Left renal pelvis (tissue), 4 donors: Measurements from ENCODE around the gene ZNF714. TPM values are rescaled to one million over a fixed set of nuclear protein-coding genes. Genes with fewer than 3 reads are reported as not detected.
"Not testable (repeated sequence)": the region's sequence is repeated elsewhere in the genome, so short reads cannot be mapped to it uniquely, and the experiment has no call there.

Experiments
- DNase-seq, 4 donors: peaks; one replicate each; pipeline ENCODE4 v3.0.0-alpha.2; 2013; ENCODE audit warnings: low read depth in 4 of 4, low spot score in 3 of 4
- polyA plus RNA-seq, 4 donors: library from polyadenylated mRNA; unstranded; fragments of 120-200 nt; gene quantifications; one replicate each; pipeline ENCODE4 v1.2.1, GENCODE V29; 2013; ENCODE audit not compliant: insufficient read length in 4 of 4

The ZNF714 gene
- polyA plus RNA-seq, 4 donors = 13.6 to 20.4 (median 17.8) TPM

DNA sequence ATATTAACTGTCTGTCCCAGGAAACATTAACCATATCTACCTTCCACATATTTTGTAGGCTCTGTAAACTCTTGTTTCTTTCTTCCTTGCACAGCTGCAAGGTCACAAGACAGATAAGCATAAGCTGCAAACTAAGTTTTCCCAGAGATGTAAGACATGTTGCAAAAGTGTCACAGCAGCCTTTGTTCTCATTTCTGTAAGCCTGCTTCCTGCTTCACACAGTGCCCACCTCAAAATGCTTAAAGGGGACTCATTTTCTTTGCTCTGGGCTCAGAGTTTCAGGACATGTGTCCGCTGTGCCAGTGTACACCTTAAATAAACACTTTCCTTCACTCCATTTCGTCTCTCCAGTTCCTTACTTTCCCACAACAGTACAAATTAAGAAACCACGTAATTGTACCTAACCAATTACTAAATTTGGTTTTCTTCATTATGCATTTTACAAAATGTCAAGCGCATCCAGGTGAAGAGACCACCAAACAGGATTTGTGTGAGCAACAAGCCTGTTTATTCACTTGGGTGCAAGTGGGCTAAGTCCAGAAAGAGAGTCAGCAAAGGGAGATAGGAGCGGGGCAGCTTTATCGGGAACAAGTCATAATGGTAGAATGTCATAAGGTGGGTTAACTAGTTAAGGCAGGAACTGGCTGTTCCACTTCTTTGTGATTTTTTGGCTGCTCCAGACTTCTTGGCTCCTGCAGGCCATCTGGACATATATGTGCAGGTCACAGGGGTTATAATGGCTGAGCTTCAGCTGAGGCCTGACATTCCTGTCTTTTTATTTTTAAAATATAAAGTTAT, 47.1 kb downstream of the ZNF714 start:
- no peak for DNase-seq

DNA sequence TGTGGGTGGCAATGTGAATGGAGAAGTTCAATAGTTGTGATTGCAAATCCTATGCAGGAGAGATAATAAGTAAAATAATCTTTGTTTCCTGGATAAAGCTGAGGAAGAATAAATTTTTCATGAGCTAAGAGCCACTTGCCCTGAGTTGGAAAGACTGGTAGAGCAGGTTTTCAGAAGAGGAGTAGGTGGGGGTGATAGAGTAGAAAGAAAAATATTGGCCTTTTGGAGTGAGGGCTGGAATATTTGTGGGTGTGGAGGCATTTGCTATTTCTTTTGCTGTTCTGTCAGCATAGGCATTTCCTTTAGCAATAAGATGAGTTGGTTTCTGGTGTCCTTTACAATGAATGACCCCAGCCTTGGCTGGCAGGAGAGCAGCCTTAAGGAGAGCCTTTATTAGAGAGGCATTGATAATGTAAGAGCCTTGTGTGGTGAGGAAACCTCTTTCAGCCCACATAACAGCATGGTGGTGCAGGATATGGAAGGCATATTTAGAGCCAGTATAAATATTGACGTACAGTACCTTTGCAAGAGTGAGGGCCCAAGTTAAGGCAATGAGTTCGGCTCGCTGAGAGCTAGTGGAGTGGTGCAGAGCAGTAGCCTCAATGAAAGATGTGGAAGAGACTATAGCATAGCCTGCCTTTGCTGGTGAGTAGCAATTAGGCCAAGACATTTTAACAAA, 48.2 kb downstream of the ZNF714 start:
- peak in 2 of 4 donors; percentile 15 to 26 for DNase-seq

DNA sequence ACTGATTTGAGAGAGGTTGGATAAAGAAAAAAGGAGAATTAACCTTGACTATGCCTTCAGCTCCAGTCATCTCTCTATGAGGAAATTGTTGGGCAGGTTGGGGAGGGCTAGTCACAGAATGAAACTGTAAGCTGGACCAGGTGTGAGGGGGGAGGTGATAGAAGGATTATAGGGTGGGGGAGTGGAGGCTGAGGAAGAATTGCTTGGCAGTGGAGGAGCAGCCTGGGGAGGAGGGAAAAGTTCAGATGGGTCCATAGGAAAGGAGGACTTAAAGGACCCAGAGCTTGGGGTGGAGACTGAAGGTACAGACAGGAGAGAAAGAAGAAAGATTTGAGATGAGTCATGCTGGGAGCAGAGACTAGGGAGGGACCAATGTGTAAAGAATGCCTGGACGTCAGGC, 51.6 kb downstream of the ZNF714 start:
- DNase-seq = no peak

DNA sequence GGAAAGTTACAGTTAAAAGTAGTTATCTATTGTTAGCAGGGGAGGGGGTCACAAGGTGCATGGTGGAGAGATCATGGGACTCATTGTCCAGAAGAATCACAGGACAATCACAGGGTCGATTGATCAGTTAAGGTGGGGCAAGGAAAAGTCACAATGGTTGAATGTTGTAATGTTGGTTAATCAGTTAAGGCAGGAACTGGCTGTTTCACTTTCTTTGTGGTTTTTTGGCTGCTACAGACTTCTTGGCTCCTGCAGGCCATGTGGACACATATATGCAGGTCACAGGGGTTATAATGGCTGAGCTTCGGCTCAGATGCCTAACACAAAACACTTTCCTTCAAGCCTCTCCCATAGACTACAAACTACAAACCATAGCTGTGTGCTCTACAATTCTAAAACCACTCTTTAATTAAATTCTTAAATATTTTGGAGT, 52.9 kb downstream of the ZNF714 start:
- DNase-seq = no peak

DNA sequence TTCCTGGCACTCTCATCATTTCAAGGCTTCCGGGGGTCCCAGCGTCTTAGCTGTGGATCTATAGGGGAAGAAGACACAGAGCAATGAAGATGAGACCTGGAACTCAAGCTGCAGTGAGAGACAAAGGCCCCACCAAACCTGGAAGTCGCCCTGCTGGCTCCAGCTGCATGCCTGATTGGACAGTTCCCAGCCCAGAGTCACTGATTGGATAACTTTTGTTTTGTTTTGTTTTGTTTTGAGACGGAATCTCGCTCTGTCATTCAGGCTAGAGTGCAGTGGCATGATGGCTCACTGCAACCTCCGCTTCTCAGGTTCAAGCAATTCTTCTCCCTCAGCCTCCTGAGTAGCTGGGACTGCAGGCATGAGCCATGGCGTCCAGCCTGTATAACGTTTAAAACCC, 53.4 kb downstream of the ZNF714 start:
- no peak for DNase-seq

DNA sequence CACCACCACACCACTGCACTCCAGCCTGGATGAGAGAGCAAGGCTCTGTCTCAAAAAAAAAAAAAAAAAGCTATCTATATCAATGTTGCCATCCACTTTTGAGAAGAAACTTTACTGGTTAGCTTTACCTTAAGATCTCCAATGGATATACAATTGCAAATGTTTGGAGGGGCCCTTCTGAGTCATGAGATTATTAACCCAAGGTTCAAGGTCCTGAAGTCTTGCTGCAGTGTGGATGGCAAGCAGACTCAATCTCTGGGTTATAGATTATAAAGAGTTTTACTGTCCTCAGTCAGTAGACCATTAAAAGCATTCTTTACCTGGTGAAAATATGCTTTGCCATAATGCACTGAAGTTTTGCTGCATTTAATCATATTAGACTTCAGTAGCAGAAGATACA, 56.1 kb downstream of the ZNF714 start:
- DNase-seq = no peak

DNA sequence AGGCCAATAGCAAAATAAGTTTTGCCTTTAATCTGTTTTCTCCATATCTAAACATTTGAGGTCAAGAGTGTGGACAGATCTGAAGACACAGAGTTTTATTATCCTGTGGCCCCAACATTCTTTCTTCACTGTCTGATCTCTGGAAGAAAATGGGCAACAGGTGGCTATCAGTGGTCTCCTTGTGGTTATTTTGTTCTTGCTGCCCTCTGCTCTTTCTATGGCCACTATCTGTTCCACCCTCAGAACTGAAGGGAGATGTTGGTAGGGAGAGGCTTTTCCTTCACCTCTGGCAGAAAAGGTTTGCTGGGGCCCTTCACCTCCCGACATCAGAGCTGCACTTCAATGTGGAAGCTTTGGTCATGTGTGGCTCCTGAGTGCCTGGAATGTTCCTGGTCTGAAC, 59.0 kb downstream of the ZNF714 start:
- not testable (repeated sequence) for DNase-seq

DNA sequence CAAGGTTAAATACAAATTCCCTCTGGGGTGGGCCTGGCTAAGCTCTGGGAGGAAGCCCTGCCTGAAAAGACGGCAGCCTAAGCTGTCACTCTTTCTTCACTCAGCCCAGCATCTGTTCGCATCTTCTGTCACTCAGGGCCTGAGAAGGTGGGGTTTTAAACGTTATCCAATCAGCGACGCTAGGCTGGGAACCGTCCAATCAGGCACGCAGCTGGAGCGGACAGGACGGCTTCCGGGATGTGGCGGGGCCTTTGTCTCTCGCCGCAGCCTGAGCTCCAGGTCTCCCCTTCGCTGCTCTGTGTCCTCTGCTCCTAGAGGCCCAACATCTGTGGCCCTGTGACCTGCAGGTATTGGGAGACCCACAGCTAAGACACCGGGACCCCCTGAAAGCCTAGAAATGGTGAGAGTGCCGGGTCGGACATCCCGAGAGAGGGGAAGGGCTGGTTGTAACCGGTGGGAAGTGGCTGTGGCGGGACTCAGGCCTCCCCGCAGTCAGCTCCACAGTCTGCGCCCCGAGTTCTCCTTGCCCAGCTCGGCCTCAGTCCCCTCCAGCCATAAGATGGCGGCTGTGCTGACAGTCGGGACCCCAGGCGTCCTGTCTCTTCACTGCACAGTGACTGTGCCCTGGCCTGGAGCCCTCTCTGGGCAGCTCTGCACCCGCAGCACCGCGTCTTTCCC, 59.9 kb downstream of the ZNF714 start, which contains the start of gene ZNF431:
TSS of gene ZNF431 (plus strand) at position 254 of the 678 bp plus-strand sequence. CDS start at position 398, 144 bp downstream.
- DNase-seq = peak; percentile 82 to 89 (median 82)

DNA sequence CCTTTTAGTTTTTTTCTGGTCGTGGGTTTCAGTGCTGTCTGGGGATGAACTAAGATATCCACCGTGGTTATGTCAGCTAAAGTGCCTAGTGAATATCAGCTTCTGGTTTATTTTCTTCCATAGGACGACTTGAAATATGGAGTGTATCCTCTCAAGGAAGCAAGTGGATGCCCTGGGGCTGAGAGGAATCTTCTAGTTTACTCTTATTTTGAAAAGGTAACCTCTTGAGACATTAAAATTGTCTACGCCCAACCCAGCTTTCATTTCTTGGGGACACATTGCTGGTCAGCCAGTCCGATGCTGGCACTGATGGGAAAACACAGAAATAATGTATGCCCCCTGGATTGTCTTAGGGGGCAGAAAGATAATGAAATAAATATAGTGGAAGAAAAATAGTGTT, 61.4 kb downstream of the ZNF714 start:
- no peak for DNase-seq

DNA sequence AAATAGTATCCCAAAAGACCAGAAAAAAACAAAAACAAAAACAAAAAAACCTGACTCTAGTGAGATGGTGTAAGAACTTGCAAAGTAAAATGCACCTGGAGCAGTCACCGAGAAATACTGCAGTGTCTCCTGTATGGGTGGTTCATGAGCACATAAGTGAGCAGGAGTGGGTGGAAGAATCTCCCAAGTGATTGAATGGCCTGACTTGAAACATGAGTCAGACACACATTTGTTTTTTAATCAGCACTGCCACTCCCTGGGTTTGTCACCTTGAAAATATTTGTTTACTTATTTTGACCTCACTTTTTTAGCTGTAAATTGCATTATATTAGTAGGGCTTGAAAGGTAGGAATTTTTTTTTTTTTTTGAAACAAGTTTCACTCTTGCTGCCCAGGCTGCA, 61.9 kb downstream of the ZNF714 start:
- DNase-seq = no peak

DNA sequence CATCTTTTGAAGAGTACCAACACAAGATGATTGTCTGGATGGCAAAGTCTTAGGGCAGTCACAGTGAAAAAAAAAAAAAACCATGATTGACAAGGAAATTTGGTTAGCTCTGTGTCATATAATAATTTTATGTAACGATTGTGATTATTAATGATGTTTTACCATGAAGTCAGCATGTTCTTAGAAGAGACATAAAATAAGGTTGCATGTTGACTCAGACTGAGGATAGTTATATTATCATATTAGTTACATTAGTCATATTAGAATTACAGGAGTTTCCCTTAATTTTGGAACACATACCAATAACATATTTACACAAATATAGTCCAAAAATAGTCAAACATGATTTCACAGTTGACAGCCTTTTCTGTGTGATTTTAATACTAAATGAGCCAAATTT, 65.5 kb downstream of the ZNF714 start:
- no peak for DNase-seq

DNA sequence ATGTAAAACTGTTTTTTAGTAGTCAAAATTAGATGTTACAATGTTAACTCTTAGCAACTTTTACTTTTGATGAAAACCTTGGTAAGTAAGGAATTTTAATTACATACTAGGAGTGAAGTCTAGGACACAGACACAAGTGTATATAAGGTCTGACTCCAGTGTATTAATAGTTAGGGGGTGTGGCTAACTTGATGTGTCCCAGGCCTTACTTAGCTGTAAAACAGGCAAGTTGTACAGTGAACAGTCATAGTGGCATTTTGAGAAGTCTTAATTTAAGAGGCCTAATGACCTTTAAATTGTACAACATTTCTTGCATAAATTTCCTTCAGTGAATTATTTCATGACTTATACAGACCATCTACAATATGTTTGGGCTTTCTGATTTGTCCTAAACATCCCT, 66.7 kb downstream of the ZNF714 start:
- no peak for DNase-seq

DNA sequence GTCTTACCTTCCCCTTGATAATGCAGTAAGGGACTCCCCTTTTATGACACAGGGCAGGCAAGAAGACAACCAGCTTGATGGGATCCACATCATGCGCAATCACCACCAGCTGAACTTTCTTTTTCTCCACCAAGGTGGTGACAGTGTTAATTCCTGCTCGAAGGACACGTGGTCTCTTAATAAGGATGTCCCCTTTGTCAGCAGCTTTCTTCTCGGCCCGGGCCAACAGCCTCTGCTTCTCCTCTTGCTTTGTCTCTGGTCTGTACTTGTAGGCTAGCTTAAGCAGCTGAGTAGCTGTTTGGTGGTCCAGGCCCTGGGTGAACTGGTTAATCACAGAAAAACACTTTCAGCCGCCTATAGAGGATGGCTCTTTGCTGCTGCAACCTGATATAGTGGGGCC, 67.9 kb downstream of the ZNF714 start:
- no peak for DNase-seq

DNA sequence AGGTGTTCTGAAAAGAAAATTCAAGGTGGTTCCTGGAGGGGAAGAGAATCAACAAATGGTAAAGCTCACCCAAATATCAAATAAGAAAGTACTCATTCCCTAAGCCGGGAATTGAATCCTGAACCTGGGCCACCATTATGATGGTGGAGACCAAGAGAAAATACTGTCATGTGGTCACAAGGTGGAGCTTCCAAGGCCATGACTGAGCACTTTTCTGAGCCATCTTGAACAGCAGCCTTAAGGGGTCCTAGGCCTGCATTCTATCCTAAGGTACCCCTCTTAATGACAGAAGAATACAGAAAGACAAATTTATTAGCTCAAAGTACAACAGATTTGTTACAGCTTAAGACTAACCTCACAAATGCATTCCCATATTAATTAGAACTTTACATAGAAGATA, 69.5 kb downstream of the ZNF714 start:
- no peak for DNase-seq

DNA sequence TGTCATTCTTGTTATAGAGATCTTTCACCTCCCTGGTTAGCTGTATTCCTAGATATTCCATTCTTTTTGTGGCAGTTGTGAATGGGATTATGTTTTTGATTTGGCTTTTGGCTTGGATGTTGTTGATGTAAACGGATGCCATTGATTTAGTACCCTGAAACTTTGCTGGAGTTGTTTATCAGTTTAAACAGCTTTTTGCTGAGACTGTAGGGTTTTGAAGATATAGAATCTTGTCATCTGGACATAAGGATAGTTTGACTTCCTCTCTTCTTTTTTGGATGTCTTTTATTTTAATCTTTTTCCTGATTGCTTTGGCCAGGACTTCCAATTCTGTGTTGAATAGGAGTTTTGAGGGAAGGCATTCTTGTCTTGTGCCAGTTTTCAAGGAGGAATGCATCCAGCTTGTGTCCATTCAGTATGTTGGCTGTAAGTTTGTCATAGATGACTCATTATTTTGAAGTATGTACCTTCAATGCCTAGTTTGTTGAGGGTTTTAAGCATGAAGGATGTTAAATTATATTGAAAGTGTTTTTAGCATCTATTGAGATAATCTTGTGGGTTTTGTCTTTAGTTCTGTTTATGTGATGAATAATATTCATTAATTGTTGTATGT, 76.6 kb downstream of the ZNF714 start:
- no peak for DNase-seq

DNA sequence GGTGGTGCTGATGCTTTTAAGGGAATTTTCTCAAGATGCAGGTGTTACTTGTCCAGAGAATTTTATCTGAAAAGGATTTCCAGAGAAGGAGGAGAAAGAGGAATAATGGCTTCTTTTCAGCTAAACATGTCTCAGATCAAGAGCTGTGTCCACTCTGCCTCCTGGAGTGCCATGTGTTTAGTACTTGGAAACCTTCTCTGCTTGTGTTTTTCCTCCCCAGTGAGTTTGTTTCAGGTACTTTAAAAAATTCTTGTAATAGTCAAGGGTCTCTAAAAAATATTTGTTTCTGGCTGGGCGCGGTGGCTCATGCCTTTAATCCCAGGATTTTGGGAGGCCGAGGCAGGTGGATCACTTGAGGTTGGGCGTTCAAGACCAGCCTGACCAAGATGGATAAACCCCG, 82.5 kb downstream of the ZNF714 start:
- no peak for DNase-seq

DNA sequence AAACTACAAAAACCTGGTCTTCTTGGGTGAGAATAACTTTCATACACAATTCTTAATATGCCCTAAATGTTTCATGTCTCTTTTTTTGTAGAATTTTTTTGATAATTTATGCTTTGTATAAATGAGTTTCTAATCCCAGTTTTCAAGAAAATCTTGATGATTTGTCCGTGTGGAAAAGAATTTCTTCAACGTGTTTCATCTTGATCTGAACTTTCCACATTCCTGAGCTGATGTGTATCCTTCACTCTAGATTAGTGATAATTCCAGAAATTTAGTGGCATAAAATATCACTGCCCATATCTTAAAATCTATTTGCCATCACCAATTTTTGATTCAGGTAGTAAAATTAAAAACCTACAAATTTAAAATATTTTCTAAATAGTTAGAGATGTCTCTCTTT, 84.4 kb downstream of the ZNF714 start:
- DNase-seq = no peak
